Effector CD4-positive, alpha-beta T cell (primary cell): ENCODE data around the gene SP5. TPM values are rescaled to one million over a fixed set of nuclear protein-coding genes. Genes with fewer than 3 reads are reported as not detected.
"Not testable (repeated sequence)": the region's sequence is repeated elsewhere in the genome, so short reads cannot be mapped to it uniquely, and the experiment has no call there.

Experiments used
- DNase-seq: peaks from one replicate; pipeline ENCODE4 v3.0.0-alpha.2; 2020
- total RNA-seq: gene quantifications from one replicate; lab custom pipeline; 2026; lab: John Stamatoyannopoulos, UW

SP5 gene
- total RNA-seq = not detected

GRCh38 chr2:170715062-170715931 is at the start of gene SP5:
Gene SP5 (plus strand): TSS chr2:170715337. CDS start chr2:170715513, 176 bp downstream.
- DNase-seq = peak; percentile 12

- no peak for DNase-seq
Measured at GRCh38 chr2:170665743-170666142, 49.4 kb upstream of the SP5 start.

- DNase-seq = no peak
Measured at GRCh38 chr2:170669909-170670308, 45.2 kb upstream of the SP5 start.

GRCh38 chr2:170670651-170671050 is 44.5 kb upstream of the SP5 start:
- no peak for DNase-seq

GRCh38 chr2:170671079-170671478 is 44.1 kb upstream of the SP5 start:
- DNase-seq = no peak

GRCh38 chr2:170674282-170674681 is 40.9 kb upstream of the SP5 start:
- DNase-seq = not testable (repeated sequence)

- no peak for DNase-seq
Measured at GRCh38 chr2:170675701-170676100, 39.4 kb upstream of the SP5 start.

GRCh38 chr2:170679607-170680079 is 35.5 kb upstream of the SP5 start:
- no peak for DNase-seq

- no peak for DNase-seq
Measured at GRCh38 chr2:170680172-170680941, 34.8 kb upstream of the SP5 start.

- DNase-seq = no peak
Measured at GRCh38 chr2:170681311-170681710, 33.8 kb upstream of the SP5 start.

GRCh38 chr2:170685591-170685990 is 29.5 kb upstream of the SP5 start:
- DNase-seq = no peak

GRCh38 chr2:170689481-170689880 is 25.7 kb upstream of the SP5 start:
- no peak for DNase-seq

GRCh38 chr2:170690640-170691039 is 24.5 kb upstream of the SP5 start:
- no peak for DNase-seq

GRCh38 chr2:170694316-170694715 is 20.8 kb upstream of the SP5 start:
- DNase-seq = no peak

- no peak for DNase-seq
Measured at GRCh38 chr2:170695521-170696410, 19.4 kb upstream of the SP5 start.

- no peak for DNase-seq
Measured at GRCh38 chr2:170696948-170697347, 18.2 kb upstream of the SP5 start.

- DNase-seq = no peak
Measured at GRCh38 chr2:170701011-170701410, 14.1 kb upstream of the SP5 start.

GRCh38 chr2:170703776-170704476 is 11.2 kb upstream of the SP5 start:
- no peak for DNase-seq

GRCh38 chr2:170707821-170708795 is 7.0 kb upstream of the SP5 start:
- DNase-seq = no peak

GRCh38 chr2:170710609-170710979 is 4.5 kb upstream of the SP5 start:
- no peak for DNase-seq
